Endothelial cell of umbilical vein (primary cell): ENCODE measurements around the gene IER5. TPM values are rescaled to one million over a fixed set of nuclear protein-coding genes. Genes with fewer than 3 reads are reported as not detected.

ENCODE experiments used
- BruUV-seq: library from RNA; stranded (reverse); fragments of 400-500 nt; replicated peaks from 2 replicates; lab custom pipeline; 2021; lab: Mats Ljungman, UMichigan
- CTCF ChIA-PET: fragments of 300-600, 350-600 bp; sonication (Branson Sonifier 250); formaldehyde crosslinking; loops from one replicate; lab custom pipeline; 2021; ENCODE audit warnings: antibody characterized with exemption, inconsistent platforms; lab: Charles Lee
- POLR2A ChIA-PET: fragments of 300-600, 350-600 bp; sonication (Branson Sonifier 250); formaldehyde crosslinking; loops from one replicate; lab custom pipeline; 2021; ENCODE audit warnings: antibody characterized with exemption, inconsistent platforms; lab: Charles Lee
- DNase-seq: peaks from one replicate; pipeline ENCODE4 v3.0.0-alpha.2; 2011; ENCODE audit warnings: low read depth, low spot score
- FAIRE-seq: peaks from 2 replicates; lab custom pipeline; 2011; peaks lifted over from hg19 to GRCh38; lab: Jason Lieb, UNC
- H2AFZ ChIP-seq: 2 replicates; pipeline ENCODE4 v1.6.0; 2012; ENCODE audit warnings: low read depth, low read length, control low read depth, inconsistent platforms
- H3K27ac ChIP-seq: 2 replicates; pipeline ENCODE4 v1.5.1; 2011; ENCODE audit warnings: low read depth, mild to moderate bottlenecking, control low read depth, low read length, moderate library complexity; ENCODE audit not compliant: insufficient read depth
- H3K27me3 ChIP-seq, 2 experiments: 2 replicates each; pipeline versions ENCODE4 v1.6.0 to v1.6.1; 2011; ENCODE audit warnings: low read length in 2 of 2, mixed read lengths in 1 of 2; ENCODE audit not compliant: control insufficient read depth in 2 of 2, insufficient read depth in 2 of 2
- H3K36me3 ChIP-seq, 2 experiments: 2 replicates in 1 of 2; 3 replicates in 1 of 2; pipeline ENCODE4 v1.5.1; 2011; ENCODE audit warnings: low read length in 2 of 2, mild to moderate bottlenecking in 1 of 2, moderate library complexity in 1 of 2; ENCODE audit not compliant: control insufficient read depth in 2 of 2, insufficient read depth in 2 of 2; ENCODE audit errors: extremely low read depth in 1 of 2
- H3K4me1 ChIP-seq: 3 replicates; pipeline ENCODE4 v1.5.1; 2011; ENCODE audit warnings: mild to moderate bottlenecking, low read length; ENCODE audit not compliant: control insufficient read depth, insufficient read depth; ENCODE audit errors: extremely low read depth
- H3K4me2 ChIP-seq: 2 replicates; pipeline ENCODE4 v1.6.1; 2011; ENCODE audit warnings: low read length, control low read depth, mixed read lengths; ENCODE audit not compliant: insufficient read depth
- H3K4me3 ChIP-seq, 3 experiments: fragments of 200-600 bp in 1 of 3; sonication (generic), shearing (Covaris generic) in 1 of 3; replicated peaks in 1 of 3; 2 replicates each; pipeline ENCODE4 v1.5.1; 2011 to 2016; ENCODE audit warnings: control low read depth in 3 of 3, low read length in 3 of 3, mild to moderate bottlenecking in 2 of 3, inconsistent platforms in 1 of 3, low read depth in 1 of 3, moderate library complexity in 1 of 3; ENCODE audit not compliant: insufficient read depth in 1 of 3
- H3K79me2 ChIP-seq: 2 replicates; pipeline ENCODE4 v1.6.0; 2012; ENCODE audit warnings: low read length, inconsistent platforms; ENCODE audit not compliant: control insufficient read depth, insufficient read depth
- H3K9ac ChIP-seq: replicated peaks from 2 replicates; pipeline ENCODE3; 2011; ENCODE audit warnings: low read length, control low read depth; ENCODE audit not compliant: insufficient read depth; ENCODE audit errors: extremely low read depth
- H3K9me1 ChIP-seq: replicated peaks from 3 replicates; pipeline ENCODE4 v1.6.0; 2011; ENCODE audit warnings: mild to moderate bottlenecking, low read length; ENCODE audit not compliant: control insufficient read depth, insufficient read depth; ENCODE audit errors: extremely low read depth
- H3K9me3 ChIP-seq: replicated peaks from 2 replicates; pipeline ENCODE4 v1.5.1; 2012; ENCODE audit warnings: low read length, inconsistent platforms; ENCODE audit not compliant: control insufficient read depth, insufficient read depth
- H4K20me1 ChIP-seq: replicated peaks from 2 replicates; pipeline ENCODE3; 2011; ENCODE audit warnings: mild to moderate bottlenecking, low read length; ENCODE audit not compliant: control insufficient read depth, insufficient read depth; ENCODE audit errors: extremely low read depth
- EZH2 ChIP-seq: IDR thresholded peaks from 2 replicates; pipeline ENCODE4 v1.6.1; 2012; ENCODE audit warnings: borderline replicate concordance, low read depth, mild to moderate bottlenecking, moderate library complexity, low read length, inconsistent platforms; ENCODE audit not compliant: severe bottlenecking
- FOS ChIP-seq: IDR thresholded peaks from 2 replicates; pipeline ENCODE4 v1.6.1; 2011; ENCODE audit warnings: mild to moderate bottlenecking, low read length, moderate library complexity, borderline replicate concordance; ENCODE audit not compliant: insufficient read depth
- GATA2 ChIP-seq: IDR thresholded peaks from 2 replicates; pipeline ENCODE4 v1.7.0; 2011; ENCODE audit warnings: low read depth, mild to moderate bottlenecking, moderate library complexity, mixed read lengths, low read length; ENCODE audit not compliant: insufficient read length, insufficient read depth
- MAX ChIP-seq: IDR thresholded peaks from 2 replicates; pipeline ENCODE4 v1.6.1; 2011; ENCODE audit not compliant: insufficient read depth, insufficient read length
- MYC ChIP-seq: IDR thresholded peaks from one replicate; pipeline ENCODE4 v1.6.1; 2011; ENCODE audit warnings: mild to moderate bottlenecking, low read depth, low read length
- POLR2A ChIP-seq: IDR thresholded peaks from 2 replicates; pipeline ENCODE4 v1.6.1; 2012; ENCODE audit warnings: low read depth, mild to moderate bottlenecking, control low read depth, low read length
- POLR2AphosphoS5 ChIP-seq: IDR thresholded peaks from 2 replicates; pipeline ENCODE4 v1.6.1; 2012; ENCODE audit warnings: low read depth, mild to moderate bottlenecking, control low read depth, low read length, moderate library complexity; ENCODE audit not compliant: insufficient read depth
- dilution Hi-C: fragments of 300-500 bp; cut with MboI; formaldehyde crosslinking; loops from one replicate; pipeline ENCODE4 v1.15.0; 2019; ENCODE audit warnings: low sequenced_read_pairs; ENCODE audit not compliant: extremely low pct_ligation_motif_present
- intact Hi-C: fragments of 100-400 bp; cut with micrococcal nuclease; formaldehyde crosslinking; loops from one replicate; pipeline ENCODE4 v1.10.0; 2022
- polyA plus RNA-seq, 4 experiments: library from polyadenylated mRNA; depleted of rRNA in 3 of 4; stranded (reverse) in 3 of 4; unstranded in 1 of 4; fragments of >200 nt; gene quantifications; 2 replicates each; pipeline versions ENCODE4 v1.2.1 to v1.2.3, GENCODE V29; 2011 to 2012; ENCODE audit warnings: missing spikeins in 1 of 4
- total RNA-seq: library from RNA; stranded (reverse); gene quantifications from 2 replicates; pipeline ENCODE4 v1.2.3, GENCODE V29; 2021
- TF ChIP-seq, protein P1 (sequence below), 2 donors: IDR thresholded peaks; 1 replicate in 1 of 2; 2 replicates in 1 of 2; pipeline ENCODE4 v1.5.1; 2011; ENCODE audit warnings: low read length in 2 of 2, mild to moderate bottlenecking in 2 of 2, moderate library complexity in 2 of 2, control low read depth in 1 of 2, inconsistent platforms in 1 of 2, low read depth in 1 of 2; ENCODE audit not compliant: insufficient read depth in 1 of 2; ENCODE audit errors: extremely low read depth in 1 of 2

Gene IER5
- total and polyA plus RNA-seq, 2 donors (not counting 3 experiments of a cell fraction or from before 2014, with no cell fraction given), result 6.6 to 14.4 TPM

DNA sequence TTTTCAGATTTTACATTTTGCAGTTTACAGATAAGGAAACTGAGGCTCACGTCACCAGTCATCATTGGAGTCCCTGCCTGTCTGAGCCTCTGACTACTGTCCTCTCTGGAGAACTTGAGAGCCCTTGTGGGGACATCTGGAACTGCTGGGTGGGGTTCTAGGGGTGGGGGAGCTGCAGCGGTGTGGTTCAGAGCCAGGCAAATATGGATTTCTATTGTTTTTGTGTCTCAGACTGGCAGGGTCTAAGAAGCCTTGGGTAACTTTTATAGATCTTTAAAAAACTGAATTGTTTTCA, 46.9 kb downstream of the IER5 start:
- peak overlapping the region; percentile 54 for H3K9ac ChIP-seq
- H3K4me2 ChIP-seq, result no peak overlapping the region
- dilution Hi-C loops, result no loop called here
- H3K9me3 ChIP-seq, result no peaks in the 10 kb centered on the region
- no peaks in the 10 kb centered on the region for H4K20me1 ChIP-seq
- no peaks in the 10 kb centered on the region for H3K36me3 ChIP-seq
- H2AFZ ChIP-seq, result peak overlapping the region; percentile 89
- H3K4me1 ChIP-seq, result peaks cover 29% of the 10 kb centered on the region
- no peaks in the 10 kb centered on the region for H3K9me1 ChIP-seq
- no peaks in the 10 kb centered on the region for H3K79me2 ChIP-seq
- intact Hi-C loops, result loop anchor here (1.0 kb wide), 1 partner anchor 23 kb away; no protein-coding TSS in a partner anchor
- H3K27me3 ChIP-seq, result no peaks in the 10 kb centered on the region
- no TSS peak for BruUV-seq
- peak overlapping the region; percentile 74 for H3K27ac ChIP-seq
- CTCF ChIA-PET, result interaction anchor here (0.7 to 2.5 kb wide), 20 partner anchors 8 to 620 kb away, joined by 3 to 25 read pairs (median 5); no protein-coding TSS in a partner anchor
- TF ChIP-seq GATA2, result no peak
- TF ChIP-seq, protein P1, sequence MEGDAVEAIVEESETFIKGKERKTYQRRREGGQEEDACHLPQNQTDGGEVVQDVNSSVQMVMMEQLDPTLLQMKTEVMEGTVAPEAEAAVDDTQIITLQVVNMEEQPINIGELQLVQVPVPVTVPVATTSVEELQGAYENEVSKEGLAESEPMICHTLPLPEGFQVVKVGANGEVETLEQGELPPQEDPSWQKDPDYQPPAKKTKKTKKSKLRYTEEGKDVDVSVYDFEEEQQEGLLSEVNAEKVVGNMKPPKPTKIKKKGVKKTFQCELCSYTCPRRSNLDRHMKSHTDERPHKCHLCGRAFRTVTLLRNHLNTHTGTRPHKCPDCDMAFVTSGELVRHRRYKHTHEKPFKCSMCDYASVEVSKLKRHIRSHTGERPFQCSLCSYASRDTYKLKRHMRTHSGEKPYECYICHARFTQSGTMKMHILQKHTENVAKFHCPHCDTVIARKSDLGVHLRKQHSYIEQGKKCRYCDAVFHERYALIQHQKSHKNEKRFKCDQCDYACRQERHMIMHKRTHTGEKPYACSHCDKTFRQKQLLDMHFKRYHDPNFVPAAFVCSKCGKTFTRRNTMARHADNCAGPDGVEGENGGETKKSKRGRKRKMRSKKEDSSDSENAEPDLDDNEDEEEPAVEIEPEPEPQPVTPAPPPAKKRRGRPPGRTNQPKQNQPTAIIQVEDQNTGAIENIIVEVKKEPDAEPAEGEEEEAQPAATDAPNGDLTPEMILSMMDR (IDR thresholded peaks at IDR 0.05; ENCODE audit: extremely low read depth in 1 of 2, insufficient read depth in 1 of 2, low read depth in 1 of 2, low read length in 2 of 2), result peak in 1 of 2 donors; percentile 44
- no peak for TF ChIP-seq POLR2A
- no peak for TF ChIP-seq EZH2
- TF ChIP-seq POLR2AphosphoS5, result no peak
- TF ChIP-seq MYC, result no peak
- no peak for TF ChIP-seq MAX
- no peak for TF ChIP-seq FOS
- FAIRE-seq (no peak), DNase-seq (peak; percentile 48)
- POLR2A ChIA-PET, result interaction anchor here (0.8 to 2.2 kb wide), 6 partner anchors 17 to 46 kb away, joined by 3 to 25 read pairs (median 8); partner anchors contain the start of gene IER5
- H3K4me3 ChIP-seq, result no peak overlapping the region
